HepG2 (cell line): ENCODE results near the gene GNG12. TPM values are rescaled to one million over a fixed set of nuclear protein-coding genes. Genes with fewer than 3 reads are reported as not detected.

Experiments
- ATAC-seq: fragments of 200-7000 bp; cut with Tn5 transposase; 3 replicates; pipeline ENCODE4 v1.9.1; 2020; ENCODE audit warnings: mild to moderate bottlenecking, moderate library complexity
- BruUV-seq: library from RNA; stranded (reverse); fragments of 400-500 nt; replicated peaks from 2 replicates; lab custom pipeline; 2021; lab: Mats Ljungman, UMichigan
- CTCF ChIA-PET: fragments of 300-600 bp; formaldehyde crosslinking; extraction: SDS; loops from one replicate; lab custom pipeline; 2021; ENCODE audit warnings: low total read pairs, inconsistent platforms, low intra/inter-chr PET ratio; lab: Yijun Ruan, JAX
- POLR2A ChIA-PET: fragments of 350-600 bp; sonication (Branson Sonifier 250); formaldehyde crosslinking; loops from one replicate; lab custom pipeline; 2020; ENCODE audit warnings: antibody characterized with exemption, inconsistent platforms; lab: Yijun Ruan, JAX
- DNase-seq: peaks from one replicate; pipeline ENCODE4 v3.0.0-alpha.2; 2015; ENCODE audit warnings: low spot score
- FAIRE-seq: peaks from 3 replicates; lab custom pipeline; 2011; peaks lifted over from hg19 to GRCh38; lab: Jason Lieb, UNC
- H2AFZ ChIP-seq: one replicate; pipeline ENCODE4 v1.6.1; 2011; ENCODE audit warnings: low read length, inconsistent platforms
- H3K27ac ChIP-seq: fragments of 300-600 bp; 3 replicates; pipeline ENCODE4 v1.8.0; 2011; ENCODE audit warnings: mixed run types, mild to moderate bottlenecking, mixed read lengths, low read length, inconsistent platforms; ENCODE audit not compliant: insufficient read depth; ENCODE audit errors: extremely low read length
- H3K27me3 ChIP-seq, 2 experiments: fragments of 200-600 bp in 1 of 2; 2 replicates in 1 of 2; 3 replicates in 1 of 2; pipeline versions ENCODE4 v1.6.0 to v1.8.0; 2011; ENCODE audit warnings: low read length in 2 of 2, mild to moderate bottlenecking in 2 of 2, moderate library complexity in 2 of 2, inconsistent platforms in 1 of 2; ENCODE audit not compliant: insufficient read depth in 2 of 2, control insufficient read depth in 1 of 2
- H3K36me3 ChIP-seq, 2 experiments: fragments of 200-600 bp in 1 of 2; replicated peaks in 1 of 2; 2 replicates in 1 of 2; 3 replicates in 1 of 2; pipeline versions ENCODE4 v1.5.1 to v1.8.0; 2011; ENCODE audit warnings: low read length in 2 of 2, inconsistent platforms in 1 of 2; ENCODE audit not compliant: insufficient read depth in 2 of 2, control insufficient read depth in 1 of 2
- H3K4me1 ChIP-seq: 2 replicates; pipeline ENCODE4 v1.5.1; 2012; ENCODE audit warnings: low read length, inconsistent platforms; ENCODE audit not compliant: insufficient read depth
- H3K4me2 ChIP-seq: 2 replicates; pipeline ENCODE4 v1.6.0; 2011; ENCODE audit warnings: low read depth, low read length, inconsistent platforms
- H3K4me3 ChIP-seq, 3 experiments: fragments of 200-600 bp in 1 of 3; sonication (generic), shearing (Covaris generic) in 1 of 3; replicated peaks in 1 of 3; 2 replicates each; pipeline ENCODE4 v1.5.1; 2011 to 2016; ENCODE audit warnings: low read length in 3 of 3, inconsistent platforms in 2 of 3, low read depth in 2 of 3, mild to moderate bottlenecking in 2 of 3, control low read depth in 1 of 3, mixed read lengths in 1 of 3; ENCODE audit not compliant: insufficient read depth in 1 of 3
- H3K79me2 ChIP-seq: one replicate; pipeline ENCODE4 v1.6.1; 2011; ENCODE audit warnings: low read length, inconsistent platforms; ENCODE audit not compliant: insufficient read depth
- H3K9ac ChIP-seq: 2 replicates; pipeline ENCODE4 v1.6.0; 2011; ENCODE audit warnings: mild to moderate bottlenecking, low read depth, low read length, inconsistent platforms; ENCODE audit not compliant: insufficient read depth
- H3K9me3 ChIP-seq: 2 replicates; pipeline ENCODE4 v1.5.1; 2012; ENCODE audit warnings: mild to moderate bottlenecking, low read length
- H4K20me1 ChIP-seq: 2 replicates; pipeline ENCODE4 v1.6.0; 2011; ENCODE audit warnings: inconsistent platforms, mild to moderate bottlenecking, low read length, moderate library complexity; ENCODE audit not compliant: insufficient read depth
- ARID4A ChIP-seq: sonication (generic); formaldehyde crosslinking; IDR thresholded peaks from 2 replicates; pipeline ENCODE4 v1.5.0; 2020; ENCODE audit warnings: mild to moderate bottlenecking, missing genetic modification reagents, borderline replicate concordance
- ELK4 ChIP-seq: sonication (generic); formaldehyde crosslinking; IDR thresholded peaks from 2 replicates; pipeline ENCODE4 v1.9.0; 2021; ENCODE audit warnings: missing genetic modification reagents, borderline replicate concordance
- FLYWCH1 ChIP-seq: sonication (generic); formaldehyde crosslinking; IDR thresholded peaks from 2 replicates; pipeline ENCODE4 v1.8.1; 2023; ENCODE audit warnings: mild to moderate bottlenecking, missing genetic modification reagents
- HNRNPH1 ChIP-seq: fragments of 200-400 bp; formaldehyde crosslinking; optimal IDR thresholded peaks from 2 replicates; pipeline ENCODE3; 2017; ENCODE audit warnings: mild to moderate bottlenecking, low read depth, low read length
- ZFP41 ChIP-seq: sonication (generic); formaldehyde crosslinking; IDR thresholded peaks from 2 replicates; pipeline ENCODE4 v1.4.0; 2020; ENCODE audit warnings: mild to moderate bottlenecking, missing genetic modification reagents, borderline replicate concordance
- ZNF124 ChIP-seq: sonication (generic); formaldehyde crosslinking; IDR thresholded peaks from 2 replicates; pipeline ENCODE4 v1.4.0; 2020; ENCODE audit warnings: missing genetic modification reagents
- ZNF20 ChIP-seq: sonication (generic); formaldehyde crosslinking; IDR thresholded peaks from 2 replicates; pipeline ENCODE4 v1.4.0; 2020; ENCODE audit warnings: mild to moderate bottlenecking, moderate library complexity, missing genetic modification reagents
- ZNF260 ChIP-seq: sonication (generic); formaldehyde crosslinking; IDR thresholded peaks from 2 replicates; pipeline ENCODE4 v1.4.0; 2020; ENCODE audit warnings: missing genetic modification reagents, low read depth, mild to moderate bottlenecking, borderline replicate concordance
- ZNF329 ChIP-seq: sonication (generic); formaldehyde crosslinking; IDR thresholded peaks from 2 replicates; pipeline ENCODE4 v1.9.0; 2021; ENCODE audit warnings: low read depth, mild to moderate bottlenecking, missing genetic modification reagents
- ZSCAN5A ChIP-seq: sonication (generic); formaldehyde crosslinking; IDR thresholded peaks from 2 replicates; pipeline ENCODE4 v1.8.0; 2022; ENCODE audit warnings: mild to moderate bottlenecking, missing genetic modification reagents, borderline replicate concordance
- WGBS: methylation state at CpG from one replicate; pipeline ENCODE4 v1.1.6; 2017; ENCODE audit warnings: low lambda C conversion rate; 5-methylcytosine and 5-hydroxymethylcytosine counted together
- in situ Hi-C: cut with HindIII; loops from 2 replicates; pipeline ENCODE4 v1.10.0; 2017; ENCODE audit warnings: low pct_unique_long_range_greater_than_20kb; ENCODE audit not compliant: extremely low pct_ligation_motif_present
- intact Hi-C: fragments of 100-400 bp; cut with micrococcal nuclease; formaldehyde crosslinking; loops from one replicate; pipeline ENCODE4 v1.10.0; 2022; ENCODE audit not compliant: unreplicated experiment
- polyA plus RNA-seq, 8 experiments: library from polyadenylated mRNA; depleted of rRNA in 3 of 8; stranded (reverse) in 7 of 8; unstranded in 1 of 8; fragments of >200 nt; fragmentation: Illumina TruSeq in 4 of 8; extraction: Trizol in 4 of 8; gene quantifications; 2 replicates each; pipeline versions ENCODE4 v1.2.1 to v1.2.3, GENCODE V29; 2011 to 2016; ENCODE audit warnings: low read depth in 4 of 8, missing spikeins in 1 of 8, mixed read lengths in 1 of 8; ENCODE audit not compliant: insufficient read depth in 1 of 8
- total RNA-seq, 5 experiments: library from RNA; depleted of rRNA; stranded (reverse); fragments of >200 nt; fragmentation: Illumina TruSeq; extraction: Trizol; gene quantifications; 2 replicates each; pipeline ENCODE4 v1.2.3, GENCODE V29; 2016; ENCODE audit warnings: low read depth in 1 of 5

The GNG12 gene
- total and polyA plus RNA-seq, 2 of the 13 experiments (the other 11 are each of a cell fraction or from before 2014, with no cell fraction given), result 0.11 TPM

- no peak for TF ChIP-seq ELK4
- TF ChIP-seq ZFP41, result no peak
- no peak for TF ChIP-seq ZNF20 (CRISPR knock-in tag)
- no peak for TF ChIP-seq ZSCAN5A
- no peak for TF ChIP-seq ZNF260
Measured at GRCh38 chr1:67755160-67755559, 78.1 kb downstream of the GNG12 start (continued).

- Histone ChIP-seq H3K27me3 (no peaks in the 10 kb centered on the region; a peak in 1 of 5 replicates), H2AFZ (no peak overlapping the region), H3K9me3 (no peaks in the 10 kb centered on the region), H3K27ac (no peak overlapping the region), H4K20me1 (no peaks in the 10 kb centered on the region), H3K4me2 (no peak overlapping the region), H3K36me3 (no peaks in the 10 kb centered on the region), H3K4me3 (no peak overlapping the region), H3K9ac (no peak overlapping the region), H3K4me1 (peaks cover 46% of the 10 kb centered on the region), H3K79me2 (no peaks in the 10 kb centered on the region)
- ChIA-PET CTCF (no interaction called here), POLR2A (no interaction called here)
- TF ChIP-seq HNRNPH1 (no peak), FLYWCH1 (CRISPR knock-in tag) (no peak), ZNF329 (CRISPR knock-in tag) (no peak), ZNF124 (CRISPR knock-in tag) (no peak), ARID4A (CRISPR knock-in tag) (no peak)
- intact Hi-C loops, result no loop called here
- in situ Hi-C loops, result no loop called here
- ATAC-seq, result no peak
- FAIRE-seq, result no peak
- DNase-seq, result no peak
- 65% methylated on average over 4 of the region's 4 CpGs for WGBS
- no TSS peak for BruUV-seq
Measured at GRCh38 chr1:67754526-67754920, 78.7 kb downstream of the GNG12 start.
